ENCODE results near the gene RPL36AL. TPM values are rescaled to one million over a fixed set of nuclear protein-coding genes. Genes with fewer than 3 reads are reported as not detected.
A peak's percentile ranks its signal among the peaks of the same experiment; 100 is the strongest.
"Not testable (repeated sequence)": the region's sequence is repeated elsewhere in the genome, so short reads cannot be mapped to it uniquely, and the experiment has no call there.

RPL36AL gene
- total RNA-seq, 1 donor from 2014 or later = 135 TPM

GRCh38 chr14:49621114-49621881 is 872 bp upstream of the RPL36AL start:
- peak; percentile 91 for DNase-seq (ENCODE audit: low spot score)
- intact Hi-C loops (cut with DNase I) = loop anchor here (2.0 kb wide), 1 partner anchor 14 kb away; the partner anchor contains the start of gene DNAAF2

GRCh38 chr14:49619730-49620129 is 696 bp downstream of the RPL36AL start:
- intact Hi-C loops (cut with DNase I) = loop anchor here (2.0 kb wide), 1 partner anchor 15 kb away; the partner anchor contains the start of gene DNAAF2
- no peak for DNase-seq (ENCODE audit: low spot score)

- DNase-seq (ENCODE audit: low spot score); intact Hi-C loops (cut with DNase I): not testable (repeated sequence)
Measured at GRCh38 chr14:49619273-49619672, 1.2 kb downstream of the RPL36AL start.

GRCh38 chr14:49617852-49618519 is 2.4 kb downstream of the RPL36AL start:
- intact Hi-C loops (cut with DNase I) = no loop called here
- DNase-seq (ENCODE audit: low spot score) = no peak

- intact Hi-C loops (cut with DNase I) = no loop called here
Measured at GRCh38 chr14:49615776-49616175, 4.7 kb downstream of the RPL36AL start.

GRCh38 chr14:49614196-49614595 is 6.2 kb downstream of the RPL36AL start:
- intact Hi-C loops (cut with DNase I) = no loop called here
- DNase-seq (ENCODE audit: low spot score) = no peak

More at GRCh38 chr14:49615776-49616175, 4.7 kb downstream of the RPL36AL start:
- DNase-seq (ENCODE audit: low spot score) = no peak

GRCh38 chr14:49612671-49613070 is 7.8 kb downstream of the RPL36AL start:
- intact Hi-C loops (cut with DNase I) = no loop called here
- DNase-seq (ENCODE audit: low spot score) = no peak

GRCh38 chr14:49612251-49612650 is 8.2 kb downstream of the RPL36AL start:
- intact Hi-C loops (cut with DNase I) = no loop called here
- no peak for DNase-seq (ENCODE audit: low spot score)

- intact Hi-C loops (cut with DNase I) = no loop called here
- DNase-seq (ENCODE audit: low spot score) = no peak
Measured at GRCh38 chr14:49607583-49607982, 12.8 kb downstream of the RPL36AL start.

GRCh38 chr14:49598485-49599300 is 21.7 kb downstream of the RPL36AL start, which contains the start of gene LRR1:
LRR1 (plus strand) TSS chr14:49598940; CDS start chr14:49599021, 81 bp downstream.
- peak; percentile 95 for DNase-seq (ENCODE audit: low spot score)
- intact Hi-C loops (cut with DNase I) = no loop called here

- no peak for DNase-seq (ENCODE audit: low spot score)
- intact Hi-C loops (cut with DNase I) = no loop called here
Measured at GRCh38 chr14:49598189-49598484, 22.3 kb downstream of the RPL36AL start.

- intact Hi-C loops (cut with DNase I) = no loop called here
- no peak for DNase-seq (ENCODE audit: low spot score)
Measured at GRCh38 chr14:49594347-49595091, 25.9 kb downstream of the RPL36AL start.

GRCh38 chr14:49593016-49593415 is 27.4 kb downstream of the RPL36AL start:
- intact Hi-C loops (cut with DNase I) = no loop called here

GRCh38 chr14:49589387-49589786 is 31.0 kb downstream of the RPL36AL start:
- intact Hi-C loops (cut with DNase I) = no loop called here
- DNase-seq (ENCODE audit: low spot score) = no peak

More at GRCh38 chr14:49593016-49593415, 27.4 kb downstream of the RPL36AL start:
- no peak for DNase-seq (ENCODE audit: low spot score)

- intact Hi-C loops (cut with DNase I) = no loop called here
- DNase-seq (ENCODE audit: low spot score) = no peak
Measured at GRCh38 chr14:49586673-49587460, 33.6 kb downstream of the RPL36AL start.

- peak; percentile 98 for DNase-seq (ENCODE audit: low spot score)
- intact Hi-C loops (cut with DNase I) = no loop called here
Measured at GRCh38 chr14:49585803-49586672, 34.4 kb downstream of the RPL36AL start, which contains the start of gene RPS29. RPS29 (minus strand) TSS chr14:49586380; CDS start chr14:49586346, 34 bp downstream.

GRCh38 chr14:49584981-49585640 is 35.3 kb downstream of the RPL36AL start:
- DNase-seq (ENCODE audit: low spot score); intact Hi-C loops (cut with DNase I): not testable (repeated sequence)
